OCI-LY3 (cell line): ENCODE data around the gene ZNF181.

Experiments used
- EZH2phosphoT487 ChIP-seq: fragments of 200-600 bp; shearing (Covaris generic); IDR thresholded peaks from 2 replicates; pipeline ENCODE4 v1.6.1; 2018; ENCODE audit warnings: antibody characterized with exemption, mixed run types, low read depth
- TF ChIP-seq, protein P1 (sequence below): fragments of 200-600, 300-600 bp; sonication (generic); IDR thresholded peaks from 2 replicates; pipeline ENCODE4 v1.5.1; 2014; ENCODE audit warnings: antibody characterized with exemption, low read length, low read depth

DNA sequence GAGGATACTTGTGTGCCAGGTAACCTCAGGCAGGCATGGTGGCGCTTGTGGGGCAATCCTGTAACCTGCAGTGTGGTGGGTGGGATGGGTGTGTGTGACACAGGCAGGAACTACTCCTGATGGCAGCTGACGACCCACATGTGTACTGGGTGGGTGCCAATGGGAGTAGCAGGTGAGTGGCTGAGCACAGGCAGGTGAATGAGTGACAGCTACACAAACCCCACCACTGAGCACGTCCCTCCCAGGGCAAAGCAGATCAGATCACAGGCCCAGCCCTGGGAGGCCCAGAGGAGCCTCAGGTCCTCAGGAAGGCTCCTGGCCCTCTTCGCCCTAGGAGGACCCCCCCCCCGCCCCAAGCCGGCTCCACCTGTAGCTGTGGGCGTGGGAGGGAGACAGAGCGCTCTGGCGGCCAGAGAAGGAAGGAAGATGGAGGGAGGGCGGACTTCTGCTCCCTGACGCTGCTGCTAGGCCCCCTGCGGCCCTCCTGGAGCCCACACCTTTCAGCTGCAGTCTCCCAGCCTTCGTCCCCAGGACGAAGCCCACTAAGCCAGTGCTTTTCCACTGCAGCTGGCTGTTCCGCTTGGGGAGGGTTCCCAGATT is 1.3 kb upstream of the ZNF181 start:
- TF ChIP-seq, protein P1, sequence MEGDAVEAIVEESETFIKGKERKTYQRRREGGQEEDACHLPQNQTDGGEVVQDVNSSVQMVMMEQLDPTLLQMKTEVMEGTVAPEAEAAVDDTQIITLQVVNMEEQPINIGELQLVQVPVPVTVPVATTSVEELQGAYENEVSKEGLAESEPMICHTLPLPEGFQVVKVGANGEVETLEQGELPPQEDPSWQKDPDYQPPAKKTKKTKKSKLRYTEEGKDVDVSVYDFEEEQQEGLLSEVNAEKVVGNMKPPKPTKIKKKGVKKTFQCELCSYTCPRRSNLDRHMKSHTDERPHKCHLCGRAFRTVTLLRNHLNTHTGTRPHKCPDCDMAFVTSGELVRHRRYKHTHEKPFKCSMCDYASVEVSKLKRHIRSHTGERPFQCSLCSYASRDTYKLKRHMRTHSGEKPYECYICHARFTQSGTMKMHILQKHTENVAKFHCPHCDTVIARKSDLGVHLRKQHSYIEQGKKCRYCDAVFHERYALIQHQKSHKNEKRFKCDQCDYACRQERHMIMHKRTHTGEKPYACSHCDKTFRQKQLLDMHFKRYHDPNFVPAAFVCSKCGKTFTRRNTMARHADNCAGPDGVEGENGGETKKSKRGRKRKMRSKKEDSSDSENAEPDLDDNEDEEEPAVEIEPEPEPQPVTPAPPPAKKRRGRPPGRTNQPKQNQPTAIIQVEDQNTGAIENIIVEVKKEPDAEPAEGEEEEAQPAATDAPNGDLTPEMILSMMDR = no peak
- TF ChIP-seq EZH2phosphoT487 = no peak
